Gastroesophageal sphincter (tissue), 3 donors: ENCODE data around the gene ZNF691.

ENCODE experiments used
- CTCF ChIP-seq, 4 experiments: fragments of 200-600 bp in 2 of 4; fragments of 450-650 bp in 2 of 4; sonication (generic) in 1 of 4; IDR thresholded peaks; one replicate each; pipeline ENCODE4 v1.5.1; 2017 to 2019; ENCODE audit warnings: antibody characterized with exemption in 4 of 4, mild to moderate bottlenecking in 2 of 4, moderate library complexity in 2 of 4
- EP300 ChIP-seq: sonication (generic); formaldehyde crosslinking; IDR thresholded peaks from one replicate; pipeline ENCODE4 v1.6.1; 2017; ENCODE audit warnings: antibody characterized with exemption, mild to moderate bottlenecking
- POLR2A ChIP-seq, 2 donors: fragments of 450-650 bp; IDR thresholded peaks; one replicate each; pipeline ENCODE4 v1.6.1; 2017; ENCODE audit warnings: antibody characterized with exemption in 2 of 2, mild to moderate bottlenecking in 2 of 2, moderate library complexity in 1 of 2

DNA sequence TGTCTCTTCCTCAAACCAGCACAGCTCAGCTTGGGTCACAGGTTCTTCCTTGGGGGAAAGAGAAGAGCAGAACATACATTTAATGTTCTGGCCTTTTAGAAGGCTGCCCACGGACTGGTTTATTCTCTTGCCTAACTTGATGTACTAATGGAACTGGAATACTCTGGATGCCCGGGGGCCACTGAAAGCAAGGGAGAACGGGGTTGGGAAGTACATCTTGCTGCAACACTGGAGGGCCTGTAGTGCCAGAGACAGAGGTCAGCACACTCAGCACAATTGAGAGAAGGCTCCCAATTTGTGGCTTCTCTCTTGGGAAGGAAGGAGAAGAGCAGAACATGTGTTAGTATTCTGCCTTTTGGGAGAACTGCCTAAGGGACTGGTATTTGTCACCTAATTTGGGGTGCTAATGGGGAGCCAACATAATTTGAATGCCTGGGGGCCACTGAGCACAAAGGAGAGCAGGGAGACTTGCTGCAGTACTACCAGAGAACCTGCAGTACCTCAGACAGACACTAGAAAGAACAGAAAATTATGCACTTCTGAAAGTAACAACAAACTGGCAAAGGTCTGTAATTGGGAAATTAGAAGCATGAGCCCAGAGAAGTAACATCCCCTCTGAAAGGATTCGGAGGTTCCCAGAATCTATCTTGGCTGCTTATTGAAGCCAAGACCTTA lies 14.1 kb downstream of the ZNF691 start:
- TF ChIP-seq CTCF (IDR thresholded peaks at IDR 0.05) (no peak), EP300 (no peak), POLR2A (IDR thresholded peaks at IDR 0.05) (no peak)
